OCI-LY7 (cell line): ENCODE measurements around the gene ANO1. TPM values are rescaled to one million over a fixed set of nuclear protein-coding genes. Genes with fewer than 3 reads are reported as not detected.

Source experiments
- BruUV-seq: library from RNA; stranded (reverse); fragments of 400-500 nt; replicated peaks from 2 replicates; lab custom pipeline; 2021; lab: Mats Ljungman, UMichigan
- CTCF ChIA-PET: fragments of 300-600 bp; sonication (Branson Sonifier 250); formaldehyde crosslinking; loops from one replicate; lab custom pipeline; 2022; ENCODE audit warnings: antibody characterized with exemption; ENCODE audit not compliant: unreplicated experiment; lab: Charles Lee
- POLR2A ChIA-PET: fragments of 300-600 bp; sonication (Branson Sonifier 250); formaldehyde crosslinking; loops from one replicate; lab custom pipeline; 2022; ENCODE audit warnings: antibody characterized with exemption; lab: Charles Lee
- DNase-seq: peaks from one replicate; pipeline ENCODE4 v3.0.0-alpha.2; 2015; ENCODE audit warnings: low spot score
- H2AFZ ChIP-seq: fragments of 200-600 bp; sonication (generic), shearing (Covaris generic); 2 replicates; pipeline ENCODE4 v1.6.1; 2014; ENCODE audit warnings: mild to moderate bottlenecking, antibody characterized with exemption, low read length, moderate library complexity
- H3K27ac ChIP-seq: fragments of 200-600 bp; sonication (generic); 2 replicates; pipeline ENCODE4 v1.5.1; 2014; ENCODE audit warnings: mixed run types, low read depth, mild to moderate bottlenecking, moderate library complexity, low read length, inconsistent platforms; ENCODE audit not compliant: poor library complexity, severe bottlenecking
- H3K36me3 ChIP-seq: fragments of 200-600 bp; sonication (generic); 2 replicates; pipeline ENCODE4 v1.6.1; 2014; ENCODE audit warnings: mild to moderate bottlenecking, antibody characterized with exemption, low read length, moderate library complexity, mixed read lengths; ENCODE audit not compliant: insufficient read depth
- H3K4me1 ChIP-seq: fragments of 200-600 bp; sonication (generic); 2 replicates; pipeline ENCODE4 v1.5.1; 2014; ENCODE audit warnings: mild to moderate bottlenecking, low read length; ENCODE audit not compliant: insufficient read depth, poor library complexity, severe bottlenecking
- H3K4me2 ChIP-seq: fragments of 200-600 bp; sonication (generic); 2 replicates; pipeline ENCODE4 v1.6.1; 2014; ENCODE audit warnings: mild to moderate bottlenecking, low read length
- H3K4me3 ChIP-seq: fragments of 200-600 bp; sonication (generic); 2 replicates; pipeline ENCODE4 v1.5.1; 2014; ENCODE audit warnings: mild to moderate bottlenecking, low read depth, low read length; ENCODE audit not compliant: poor library complexity, severe bottlenecking
- H3K79me2 ChIP-seq: fragments of 200-600 bp; sonication (generic); 2 replicates; pipeline ENCODE4 v1.6.1; 2016; ENCODE audit warnings: low read depth, mild to moderate bottlenecking, low read length, moderate library complexity, mixed read lengths; ENCODE audit not compliant: insufficient read depth
- H3K9me2 ChIP-seq: fragments of 200-600 bp; sonication (generic); 2 replicates; pipeline ENCODE4 v1.6.1; 2016; ENCODE audit warnings: mild to moderate bottlenecking, low read length, mixed read lengths; ENCODE audit not compliant: insufficient read depth
- H3K9me3 ChIP-seq: fragments of 200-600 bp; sonication (generic); 2 replicates; pipeline ENCODE4 v1.6.1; 2014; ENCODE audit warnings: mild to moderate bottlenecking, mixed run types, low read length, mixed read lengths
- H4K20me1 ChIP-seq: fragments of 200-600 bp; sonication (generic); 2 replicates; pipeline ENCODE4 v1.6.1; 2014; ENCODE audit warnings: mild to moderate bottlenecking, antibody characterized with exemption, low read length, moderate library complexity, mixed read lengths; ENCODE audit not compliant: insufficient read depth
- EZH2phosphoT487 ChIP-seq: fragments of 200-600 bp; sonication (generic); IDR thresholded peaks from 2 replicates; pipeline ENCODE4 v1.6.1; 2018; ENCODE audit warnings: low read depth, borderline replicate concordance, mild to moderate bottlenecking, mixed run types, antibody characterized with exemption, low read length, moderate library complexity, mixed read lengths
- intact Hi-C: fragments of 100-400 bp; cut with micrococcal nuclease; formaldehyde crosslinking; loops from one replicate; pipeline ENCODE4 v1.10.0; 2022; ENCODE audit not compliant: unreplicated experiment
- total RNA-seq, 2 experiments: library from RNA; depleted of rRNA in 1 of 2; stranded (reverse); fragments of >200 nt in 1 of 2; shearing (Covaris generic) in 1 of 2; gene quantifications; 2 replicates each; pipeline ENCODE4 v1.2.3, GENCODE V29; 2014 to 2022
- TF ChIP-seq, protein P1 (sequence below): fragments of 200-600 bp; sonication (generic); conservative IDR thresholded peaks from 2 replicates; pipeline ENCODE4 v1.5.1; 2014; ENCODE audit warnings: mild to moderate bottlenecking, antibody characterized with exemption, low read length, moderate library complexity, mixed read lengths

ANO1 gene
- total RNA-seq, 2 experiments from 2014 or later, result not detected

DNA sequence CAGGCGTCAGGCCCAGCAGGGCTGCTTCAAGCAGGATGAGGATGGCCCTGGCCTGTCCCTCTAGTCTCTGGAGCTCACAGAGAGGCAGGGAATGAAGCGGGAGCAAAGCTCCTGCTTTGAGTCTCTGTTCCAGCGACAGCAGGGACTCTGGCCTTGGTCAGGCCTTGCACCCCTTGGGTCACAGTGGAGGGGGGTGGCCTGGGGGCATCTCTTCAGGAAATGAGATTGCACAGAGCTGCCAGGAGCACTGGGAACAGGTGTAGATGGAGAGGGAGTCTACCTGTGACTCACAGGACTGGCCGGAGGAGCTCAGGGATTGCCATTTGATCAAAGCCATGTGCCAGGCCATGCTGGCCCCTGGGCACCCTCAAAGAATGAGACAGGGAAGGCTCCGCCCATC, 1.6 kb downstream of the ANO1 start:
- DNase-seq, result no peak
- H3K4me2 ChIP-seq, result no peak overlapping the region
- no peak overlapping the region for H2AFZ ChIP-seq
- no peaks in the 10 kb centered on the region for H3K79me2 ChIP-seq
- CTCF ChIA-PET, result no interaction called here
- H3K36me3 ChIP-seq, result no peaks in the 10 kb centered on the region
- no peaks in the 10 kb centered on the region for H3K4me1 ChIP-seq
- TF ChIP-seq EZH2phosphoT487, result no peak
- TF ChIP-seq, protein P1, sequence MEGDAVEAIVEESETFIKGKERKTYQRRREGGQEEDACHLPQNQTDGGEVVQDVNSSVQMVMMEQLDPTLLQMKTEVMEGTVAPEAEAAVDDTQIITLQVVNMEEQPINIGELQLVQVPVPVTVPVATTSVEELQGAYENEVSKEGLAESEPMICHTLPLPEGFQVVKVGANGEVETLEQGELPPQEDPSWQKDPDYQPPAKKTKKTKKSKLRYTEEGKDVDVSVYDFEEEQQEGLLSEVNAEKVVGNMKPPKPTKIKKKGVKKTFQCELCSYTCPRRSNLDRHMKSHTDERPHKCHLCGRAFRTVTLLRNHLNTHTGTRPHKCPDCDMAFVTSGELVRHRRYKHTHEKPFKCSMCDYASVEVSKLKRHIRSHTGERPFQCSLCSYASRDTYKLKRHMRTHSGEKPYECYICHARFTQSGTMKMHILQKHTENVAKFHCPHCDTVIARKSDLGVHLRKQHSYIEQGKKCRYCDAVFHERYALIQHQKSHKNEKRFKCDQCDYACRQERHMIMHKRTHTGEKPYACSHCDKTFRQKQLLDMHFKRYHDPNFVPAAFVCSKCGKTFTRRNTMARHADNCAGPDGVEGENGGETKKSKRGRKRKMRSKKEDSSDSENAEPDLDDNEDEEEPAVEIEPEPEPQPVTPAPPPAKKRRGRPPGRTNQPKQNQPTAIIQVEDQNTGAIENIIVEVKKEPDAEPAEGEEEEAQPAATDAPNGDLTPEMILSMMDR, result no peak
- H3K4me3 ChIP-seq, result no peak overlapping the region
- POLR2A ChIA-PET, result no interaction called here
- no peak overlapping the region for H3K27ac ChIP-seq
- H4K20me1 ChIP-seq, result no peaks in the 10 kb centered on the region
- H3K9me3 ChIP-seq, result no peaks in the 10 kb centered on the region
- H3K9me2 ChIP-seq, result no peaks in the 10 kb centered on the region
- intact Hi-C loops, result no loop called here
- BruUV-seq, result no TSS peak

DNA sequence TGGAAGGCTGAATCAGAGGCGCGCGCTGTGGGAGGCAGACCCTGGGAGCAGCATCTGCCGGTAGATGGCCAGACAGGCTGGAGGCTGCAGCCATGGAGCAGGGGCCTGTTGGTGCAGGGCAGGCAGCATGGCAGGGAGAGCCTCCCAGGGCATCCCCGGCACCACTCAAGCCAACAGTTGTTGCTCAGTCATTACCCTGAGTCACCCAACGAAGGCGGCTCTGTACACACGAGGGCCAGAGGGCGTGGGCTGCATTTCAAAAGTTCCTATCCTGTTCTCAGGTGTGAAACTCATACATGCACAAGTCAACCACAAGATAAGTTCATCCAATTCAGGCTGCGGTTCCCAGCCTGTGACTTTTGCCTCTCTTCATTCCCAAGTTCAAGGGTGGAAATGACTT, 2.6 kb downstream of the ANO1 start:
- Histone ChIP-seq H3K4me2 (no peak overlapping the region), H3K27ac (no peak overlapping the region), H3K9me3 (no peaks in the 10 kb centered on the region), H2AFZ (no peak overlapping the region), H3K4me3 (no peak overlapping the region), H4K20me1 (no peaks in the 10 kb centered on the region), H3K4me1 (no peaks in the 10 kb centered on the region), H3K36me3 (no peaks in the 10 kb centered on the region), H3K79me2 (no peaks in the 10 kb centered on the region), H3K9me2 (no peaks in the 10 kb centered on the region)
- TF ChIP-seq, protein P1, result no peak
- no peak for TF ChIP-seq EZH2phosphoT487
- ChIA-PET CTCF (no interaction called here), POLR2A (no interaction called here)
- no TSS peak for BruUV-seq
- intact Hi-C loops, result no loop called here
- DNase-seq, result no peak

DNA sequence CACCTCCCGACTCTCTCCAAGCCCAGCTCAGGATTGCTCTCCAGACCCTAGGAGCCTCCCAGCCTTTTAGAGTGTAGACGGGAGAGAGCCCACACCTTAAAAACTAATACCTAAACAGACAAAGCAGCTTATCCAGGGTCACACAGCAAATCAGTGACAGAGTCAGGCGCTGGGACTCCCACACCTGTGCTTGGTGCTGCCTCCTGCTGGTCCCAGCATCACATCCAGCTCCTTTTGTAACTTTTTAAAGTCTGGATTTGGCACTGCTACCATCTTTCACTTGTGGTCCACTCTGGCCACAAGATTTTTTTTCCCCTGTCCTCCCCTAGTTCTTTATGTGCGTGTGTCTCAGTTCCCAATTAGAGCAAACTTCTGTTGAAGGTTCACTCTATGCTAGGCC, 4.7 kb downstream of the ANO1 start:
- no peak overlapping the region for H3K4me3 ChIP-seq
- no peak for TF ChIP-seq EZH2phosphoT487
- TF ChIP-seq, protein P1, result peak; percentile 49
- ChIA-PET POLR2A (no interaction called here), CTCF (no interaction called here)
- H3K4me1 ChIP-seq, result no peaks in the 10 kb centered on the region
- H3K27ac ChIP-seq, result no peak overlapping the region
- H2AFZ ChIP-seq, result no peak overlapping the region
- no TSS peak for BruUV-seq
- H3K4me2 ChIP-seq, result no peak overlapping the region
- H4K20me1 ChIP-seq, result no peaks in the 10 kb centered on the region
- no peaks in the 10 kb centered on the region for H3K9me3 ChIP-seq
- intact Hi-C loops, result no loop called here
- no peaks in the 10 kb centered on the region for H3K79me2 ChIP-seq
- DNase-seq, result no peak
- H3K36me3 ChIP-seq, result no peaks in the 10 kb centered on the region
- no peaks in the 10 kb centered on the region for H3K9me2 ChIP-seq
